Uterus (tissue), 4 donors: ENCODE results near the gene SLK. TPM values are rescaled to one million over a fixed set of nuclear protein-coding genes. Genes with fewer than 3 reads are reported as not detected.

ENCODE experiments used
- DNase-seq, 2 donors: peaks; one replicate each; pipeline ENCODE4 v3.0.0-alpha.2; 2019 to 2020
- H3K27ac ChIP-seq, 2 donors: fragments of 200-600 bp; sonication (generic); 1 replicate in 1 of 2; 2 replicates in 1 of 2; pipeline ENCODE4 v1.5.1; 2016 to 2018
- H3K27me3 ChIP-seq, 2 donors: fragments of 200-600 bp; sonication (generic); one replicate each; pipeline ENCODE4 v1.5.1; 2018 to 2019; ENCODE audit warnings: control low read depth in 1 of 2
- H3K36me3 ChIP-seq, 2 donors: fragments of 200-600 bp; sonication (generic); one replicate each; pipeline ENCODE4 v1.5.1; 2019; ENCODE audit warnings: control low read depth in 1 of 2
- H3K4me1 ChIP-seq, 2 donors: fragments of 200-600 bp; sonication (generic); one replicate each; pipeline ENCODE4 v1.5.1; 2018 to 2019; ENCODE audit warnings: control low read depth in 1 of 2
- H3K4me3 ChIP-seq, 2 donors: fragments of 200-600 bp; sonication (generic); 1 replicate in 1 of 2; 2 replicates in 1 of 2; pipeline ENCODE4 v1.5.1; 2018 to 2019; ENCODE audit warnings: mild to moderate bottlenecking in 1 of 2
- H3K9me3 ChIP-seq, 2 donors: fragments of 200-600 bp; sonication (generic); one replicate each; pipeline ENCODE4 v1.5.1; 2019; ENCODE audit warnings: control low read depth in 1 of 2
- POLR2A ChIP-seq, 2 donors: fragments of 450-650 bp; IDR thresholded peaks; one replicate each; pipeline ENCODE4 v1.6.1; 2016; ENCODE audit warnings: antibody characterized with exemption in 2 of 2, mild to moderate bottlenecking in 1 of 2, moderate library complexity in 1 of 2
- intact Hi-C: fragments of 100-400 bp; cut with DNase I; formaldehyde crosslinking; loops from one replicate; pipeline ENCODE4 v1.15.1; 2023; ENCODE audit warnings: low total_unique reads
- total RNA-seq, 4 donors: library from RNA; depleted of rRNA in 3 of 4; stranded (reverse); fragments of >200 nt in 3 of 4; gene quantifications; one replicate each; pipeline versions ENCODE4 v1.1.0 to v1.2.4, GENCODE V29; 2014 to 2023
- TF ChIP-seq, protein P1 (sequence below), 4 experiments: fragments of 200-600 bp in 2 of 4; fragments of 450-650 bp in 2 of 4; sonication (generic) in 2 of 4; IDR thresholded peaks; one replicate each; pipeline ENCODE4 v1.5.1; 2016 to 2019; ENCODE audit warnings: antibody characterized with exemption in 4 of 4, mild to moderate bottlenecking in 2 of 4, moderate library complexity in 1 of 4
- donor health status: DM: yes; HTN: yes; CAD: no.

Gene SLK
- total RNA-seq, 4 donors from 2014 or later = 30.9 to 78.7 (median 52.1) TPM

DNA sequence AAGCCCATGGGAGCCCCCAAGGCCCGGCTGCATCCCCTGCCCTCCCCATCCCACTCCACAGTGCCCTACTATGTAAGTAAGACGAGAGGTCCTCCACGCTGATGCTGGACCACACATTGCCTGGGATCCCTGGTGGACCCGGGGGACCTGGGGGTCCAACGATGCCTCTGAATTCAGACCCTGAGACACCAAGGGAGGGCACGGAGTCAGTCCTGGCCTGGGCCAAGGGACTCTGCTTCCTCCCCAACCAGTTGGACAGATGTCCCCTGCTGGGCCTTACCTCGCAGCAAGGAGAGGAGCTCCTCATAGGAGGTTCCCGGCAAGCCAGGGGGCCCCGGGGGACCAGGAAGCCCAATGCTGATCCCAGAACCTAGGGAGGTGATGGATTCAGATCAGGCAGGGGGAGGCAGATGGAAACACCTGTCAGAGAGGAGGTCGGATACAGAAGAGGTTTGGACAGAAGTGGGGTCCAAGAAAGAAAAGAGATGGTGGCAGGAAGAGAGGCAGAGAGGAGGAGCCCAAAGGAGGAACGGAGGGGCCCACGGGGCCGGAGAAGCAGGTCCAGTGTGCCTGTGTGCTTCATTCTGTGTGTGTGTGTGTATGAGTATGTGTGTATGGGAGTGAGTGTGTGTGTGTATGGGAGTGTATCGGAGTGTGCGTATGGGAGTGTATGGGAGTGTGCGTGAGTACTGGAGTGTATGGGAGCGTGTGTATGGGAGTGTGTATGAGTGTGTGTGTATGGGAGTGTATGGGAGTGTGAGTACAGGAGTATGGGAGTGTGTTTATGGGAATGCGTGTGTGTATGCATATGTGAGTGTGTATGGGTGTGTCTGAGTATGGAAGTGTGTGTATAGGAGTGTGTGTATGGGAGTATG lies 68.5 kb downstream of the SLK start:
- Histone ChIP-seq H3K9me3 (no peaks in the 10 kb centered on the region), H3K27me3 (no peaks in the 10 kb centered on the region), H3K27ac (no peak overlapping the region), H3K4me1 (no peaks in the 10 kb centered on the region), H3K36me3 (no peaks in the 10 kb centered on the region), H3K4me3 (no peak overlapping the region)
- intact Hi-C loops = no loop called here
- no peak for TF ChIP-seq POLR2A (IDR thresholded peaks at IDR 0.05)
- TF ChIP-seq, protein P1, sequence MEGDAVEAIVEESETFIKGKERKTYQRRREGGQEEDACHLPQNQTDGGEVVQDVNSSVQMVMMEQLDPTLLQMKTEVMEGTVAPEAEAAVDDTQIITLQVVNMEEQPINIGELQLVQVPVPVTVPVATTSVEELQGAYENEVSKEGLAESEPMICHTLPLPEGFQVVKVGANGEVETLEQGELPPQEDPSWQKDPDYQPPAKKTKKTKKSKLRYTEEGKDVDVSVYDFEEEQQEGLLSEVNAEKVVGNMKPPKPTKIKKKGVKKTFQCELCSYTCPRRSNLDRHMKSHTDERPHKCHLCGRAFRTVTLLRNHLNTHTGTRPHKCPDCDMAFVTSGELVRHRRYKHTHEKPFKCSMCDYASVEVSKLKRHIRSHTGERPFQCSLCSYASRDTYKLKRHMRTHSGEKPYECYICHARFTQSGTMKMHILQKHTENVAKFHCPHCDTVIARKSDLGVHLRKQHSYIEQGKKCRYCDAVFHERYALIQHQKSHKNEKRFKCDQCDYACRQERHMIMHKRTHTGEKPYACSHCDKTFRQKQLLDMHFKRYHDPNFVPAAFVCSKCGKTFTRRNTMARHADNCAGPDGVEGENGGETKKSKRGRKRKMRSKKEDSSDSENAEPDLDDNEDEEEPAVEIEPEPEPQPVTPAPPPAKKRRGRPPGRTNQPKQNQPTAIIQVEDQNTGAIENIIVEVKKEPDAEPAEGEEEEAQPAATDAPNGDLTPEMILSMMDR (IDR thresholded peaks at IDR 0.05) = no peak
- no peak for DNase-seq

DNA sequence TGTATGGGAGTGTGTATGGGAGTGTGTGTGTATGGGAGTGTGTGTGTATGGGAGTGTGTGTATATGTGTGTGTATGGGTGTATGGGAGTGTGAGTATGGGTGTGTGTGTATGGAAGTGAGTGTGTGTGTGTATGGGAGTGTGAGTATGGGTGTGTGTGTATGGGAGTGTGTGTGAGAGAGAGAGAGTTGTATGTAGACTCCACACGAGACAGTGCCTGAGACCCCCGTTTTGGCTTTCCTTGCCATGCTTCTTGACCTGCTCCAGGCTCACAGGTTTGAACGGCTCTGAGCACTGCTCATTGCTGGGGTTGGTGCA lies 69.1 kb downstream of the SLK start:
- DNase-seq = no peak
- TF ChIP-seq POLR2A (IDR thresholded peaks at IDR 0.05) = no peak
- TF ChIP-seq, protein P1 (IDR thresholded peaks at IDR 0.05) = no peak

DNA sequence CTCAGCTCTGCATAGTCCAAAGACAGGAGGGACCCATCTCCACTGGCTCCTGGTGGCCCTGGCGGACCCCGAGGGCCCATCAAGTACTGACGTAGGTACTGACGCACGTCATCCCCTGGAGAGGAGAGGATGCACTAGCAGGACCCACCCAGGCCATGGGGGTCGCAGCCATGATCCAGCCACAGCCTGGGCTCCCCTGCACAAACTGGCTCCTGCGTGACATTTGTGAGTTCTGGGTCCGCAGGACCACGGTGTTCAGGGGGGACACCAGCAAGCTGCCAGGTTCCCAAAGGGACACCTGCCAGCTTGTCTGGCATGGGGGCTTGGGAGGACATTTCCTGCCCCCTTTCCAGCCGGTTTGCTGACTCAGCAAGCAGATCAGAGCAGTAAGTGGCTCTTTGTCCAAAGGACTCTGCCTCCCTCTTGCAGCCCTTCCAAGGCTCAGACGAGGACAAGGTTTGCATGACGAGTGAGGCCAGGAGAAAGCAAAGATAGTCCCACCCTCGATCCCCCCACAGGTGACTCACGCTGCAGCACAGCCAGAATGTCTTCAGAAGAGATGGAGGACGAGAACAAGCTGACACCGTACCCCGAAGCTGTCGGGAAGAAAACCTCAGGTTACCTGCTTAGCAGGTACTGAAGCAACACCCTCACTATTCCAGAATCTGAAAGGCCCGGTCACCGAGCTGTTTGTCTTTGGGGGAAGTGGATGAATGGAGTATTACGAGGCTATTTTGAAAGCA lies 69.7 kb downstream of the SLK start:
- H3K4me3 ChIP-seq = no peak overlapping the region
- DNase-seq = no peak
- H3K27me3 ChIP-seq = no peaks in the 10 kb centered on the region
- H3K4me1 ChIP-seq = no peaks in the 10 kb centered on the region
- no peak for TF ChIP-seq POLR2A (IDR thresholded peaks at IDR 0.05)
- TF ChIP-seq, protein P1 (IDR thresholded peaks at IDR 0.05) = no peak
- intact Hi-C loops = no loop called here
- no peak overlapping the region for H3K27ac ChIP-seq
- H3K36me3 ChIP-seq = no peaks in the 10 kb centered on the region
- no peaks in the 10 kb centered on the region for H3K9me3 ChIP-seq

More for the DNA sequence above, 69.1 kb downstream of the SLK start:
- Histone ChIP-seq H3K27ac (no peak overlapping the region), H3K27me3 (no peaks in the 10 kb centered on the region), H3K4me3 (no peak overlapping the region), H3K36me3 (no peaks in the 10 kb centered on the region), H3K4me1 (no peaks in the 10 kb centered on the region), H3K9me3 (no peaks in the 10 kb centered on the region)
- intact Hi-C loops = no loop called here

DNA sequence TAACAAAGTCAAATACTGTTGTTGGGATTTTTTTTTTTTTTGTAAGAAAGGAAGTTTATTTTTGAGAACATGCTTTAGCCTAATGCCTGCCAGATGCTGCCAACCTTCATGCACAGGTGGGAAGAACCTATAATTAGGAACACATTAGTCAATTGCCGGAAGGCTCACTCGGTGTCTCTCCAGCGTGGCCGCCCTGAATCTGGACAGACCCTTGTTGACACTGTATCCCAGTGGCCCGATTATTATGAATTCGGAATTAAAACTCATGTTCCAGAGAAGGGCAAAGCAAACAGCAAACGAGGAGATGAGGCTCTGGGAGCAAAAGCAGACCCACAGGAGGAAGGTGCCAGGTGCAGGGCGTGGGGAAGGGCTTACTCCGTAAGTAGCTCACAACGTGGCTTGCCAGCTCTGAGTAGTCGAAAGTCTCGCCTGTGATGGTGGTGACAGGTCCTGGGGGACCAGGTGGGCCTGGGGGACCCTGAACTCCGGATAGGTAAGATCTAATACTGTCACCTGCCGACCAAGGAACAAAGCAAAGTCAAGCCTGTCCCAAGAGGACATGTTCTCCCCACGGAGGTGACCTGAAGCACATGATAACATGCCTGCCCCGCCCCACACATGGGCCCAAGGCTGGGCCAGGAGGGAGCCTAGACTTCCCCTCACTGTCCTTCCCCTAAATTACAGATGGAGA lies 70.5 kb downstream of the SLK start:
- H3K4me3 ChIP-seq = no peak overlapping the region
- H3K4me1 ChIP-seq = no peaks in the 10 kb centered on the region
- intact Hi-C loops = no loop called here
- no peaks in the 10 kb centered on the region for H3K36me3 ChIP-seq
- DNase-seq = no peak
- no peaks in the 10 kb centered on the region for H3K27me3 ChIP-seq
- no peaks in the 10 kb centered on the region for H3K9me3 ChIP-seq
- no peak for TF ChIP-seq POLR2A (IDR thresholded peaks at IDR 0.05)
- TF ChIP-seq, protein P1 (IDR thresholded peaks at IDR 0.05) = no peak
- H3K27ac ChIP-seq = no peak overlapping the region
